Measurements from ENCODE around the gene HSPA12A. TPM values are rescaled to one million over a fixed set of nuclear protein-coding genes. Genes with fewer than 3 reads are reported as not detected.
A peak's percentile ranks its signal among the peaks of the same experiment; 100 is the strongest.

HSPA12A gene
- total and polyA plus RNA-seq, 2 of the 13 experiments (the other 11 are each of a cell fraction or from before 2014, with no cell fraction given), result 6.4 to 13.6 TPM

DNA sequence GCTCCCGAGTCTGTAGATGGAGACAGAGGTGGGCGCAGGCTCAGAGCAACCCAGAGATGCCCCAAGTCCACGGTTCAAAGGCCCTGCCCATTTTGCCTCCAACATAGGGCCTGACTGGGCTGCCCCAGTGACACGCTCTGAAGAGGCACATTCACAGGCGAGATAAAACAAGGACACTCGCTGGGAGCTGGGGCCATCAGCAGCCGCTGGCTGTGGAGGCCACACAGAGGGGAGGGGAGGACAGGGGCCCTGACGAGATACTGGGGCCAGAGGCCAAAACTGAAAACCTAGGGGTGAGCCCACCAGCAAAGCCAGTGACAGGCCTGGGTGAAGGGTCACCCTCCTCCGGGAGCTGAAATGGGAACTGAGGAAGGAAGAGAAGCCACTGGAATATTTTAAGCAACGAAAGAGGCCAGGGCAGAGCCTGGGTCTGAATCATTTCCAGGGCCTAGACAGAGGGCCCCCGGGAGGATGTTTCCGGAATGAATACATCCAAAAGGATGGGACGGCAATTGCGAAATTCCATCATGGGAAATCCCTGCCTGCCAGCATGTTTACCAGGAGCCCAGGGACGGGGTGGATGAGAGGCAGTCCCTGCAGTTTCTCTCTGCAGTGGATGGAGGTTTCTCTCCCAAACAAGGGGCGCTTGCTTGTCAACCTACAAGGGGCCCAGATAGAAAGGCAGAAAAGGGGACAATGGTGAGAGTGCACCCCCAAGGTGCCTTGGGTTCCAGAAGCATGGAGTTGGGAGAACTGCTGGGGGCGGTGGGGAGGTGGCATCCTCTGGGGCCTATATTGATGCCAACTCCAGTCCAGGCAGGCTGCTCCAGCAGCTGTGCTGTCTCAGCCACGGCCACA, 29.0 kb upstream of the HSPA12A start (continued):
- peak; percentile 60; the same call in 1 of the 2 replicates for TF ChIP-seq ERF (CRISPR knock-in tag; IDR thresholded peaks at IDR 0.05)
- no peak for TF ChIP-seq ZNF30 (CRISPR knock-in tag; IDR thresholded peaks at IDR 0.05)
- TF ChIP-seq NFYB (CRISPR knock-in tag; IDR thresholded peaks at IDR 0.05), result no peak
- peak; percentile 49; the same call in 1 of the 2 replicates for TF ChIP-seq ELF1 (CRISPR knock-in tag; IDR thresholded peaks at IDR 0.05)
- TF ChIP-seq ZNF12 (CRISPR knock-in tag; IDR thresholded peaks at IDR 0.05), result no peak
- TF ChIP-seq MEIS2 (CRISPR knock-in tag; IDR thresholded peaks at IDR 0.05), result peak; percentile 64; the same call in 1 of the 2 replicates
- TF ChIP-seq, protein P1, sequence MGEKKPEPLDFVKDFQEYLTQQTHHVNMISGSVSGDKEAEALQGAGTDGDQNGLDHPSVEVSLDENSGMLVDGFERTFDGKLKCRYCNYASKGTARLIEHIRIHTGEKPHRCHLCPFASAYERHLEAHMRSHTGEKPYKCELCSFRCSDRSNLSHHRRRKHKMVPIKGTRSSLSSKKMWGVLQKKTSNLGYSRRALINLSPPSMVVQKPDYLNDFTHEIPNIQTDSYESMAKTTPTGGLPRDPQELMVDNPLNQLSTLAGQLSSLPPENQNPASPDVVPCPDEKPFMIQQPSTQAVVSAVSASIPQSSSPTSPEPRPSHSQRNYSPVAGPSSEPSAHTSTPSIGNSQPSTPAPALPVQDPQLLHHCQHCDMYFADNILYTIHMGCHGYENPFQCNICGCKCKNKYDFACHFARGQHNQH (CRISPR knock-in tag; IDR thresholded peaks at IDR 0.05), result 0 out of 2 replicates have a peak, but pooled peaks have one; percentile 59
- TF ChIP-seq TCF7 (IDR thresholded peaks at IDR 0.05; ENCODE audit: low read depth), result peak; percentile 8; the same call in 1 of the 2 replicates
- peak; percentile 76 for TF ChIP-seq ELF3 (CRISPR knock-in tag; IDR thresholded peaks at IDR 0.05)
- TF ChIP-seq SALL1 (CRISPR knock-in tag; IDR thresholded peaks at IDR 0.05), result peak; percentile 46
- TF ChIP-seq, protein P2, sequence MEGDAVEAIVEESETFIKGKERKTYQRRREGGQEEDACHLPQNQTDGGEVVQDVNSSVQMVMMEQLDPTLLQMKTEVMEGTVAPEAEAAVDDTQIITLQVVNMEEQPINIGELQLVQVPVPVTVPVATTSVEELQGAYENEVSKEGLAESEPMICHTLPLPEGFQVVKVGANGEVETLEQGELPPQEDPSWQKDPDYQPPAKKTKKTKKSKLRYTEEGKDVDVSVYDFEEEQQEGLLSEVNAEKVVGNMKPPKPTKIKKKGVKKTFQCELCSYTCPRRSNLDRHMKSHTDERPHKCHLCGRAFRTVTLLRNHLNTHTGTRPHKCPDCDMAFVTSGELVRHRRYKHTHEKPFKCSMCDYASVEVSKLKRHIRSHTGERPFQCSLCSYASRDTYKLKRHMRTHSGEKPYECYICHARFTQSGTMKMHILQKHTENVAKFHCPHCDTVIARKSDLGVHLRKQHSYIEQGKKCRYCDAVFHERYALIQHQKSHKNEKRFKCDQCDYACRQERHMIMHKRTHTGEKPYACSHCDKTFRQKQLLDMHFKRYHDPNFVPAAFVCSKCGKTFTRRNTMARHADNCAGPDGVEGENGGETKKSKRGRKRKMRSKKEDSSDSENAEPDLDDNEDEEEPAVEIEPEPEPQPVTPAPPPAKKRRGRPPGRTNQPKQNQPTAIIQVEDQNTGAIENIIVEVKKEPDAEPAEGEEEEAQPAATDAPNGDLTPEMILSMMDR (CRISPR knock-in tag; IDR thresholded peaks at IDR 0.05), result peak; percentile 31
- 0 out of 2 replicates have a peak, but pooled peaks have one; percentile 20 for TF ChIP-seq ZNF501 (CRISPR knock-in tag; IDR thresholded peaks at IDR 0.05)
- 0 out of 2 replicates have a peak, but pooled peaks have one; percentile 26 for TF ChIP-seq BCL6 (CRISPR knock-in tag; IDR thresholded peaks at IDR 0.05)
- TF ChIP-seq SMAD3 (CRISPR knock-in tag; IDR thresholded peaks at IDR 0.05), result 0 out of 2 replicates have a peak, but pooled peaks have one; percentile 25
- no peak for TF ChIP-seq KAT2B (IDR thresholded peaks at IDR 0.05; ENCODE audit: borderline replicate concordance, low read depth, low read length)
- TF ChIP-seq MXD4 (CRISPR knock-in tag; IDR thresholded peaks at IDR 0.05), result no peak
- TF ChIP-seq FOXJ3 (CRISPR knock-in tag; IDR thresholded peaks at IDR 0.05; ENCODE audit: borderline replicate concordance), result peak; percentile 47; the same call in 1 of the 2 replicates
- TF ChIP-seq, protein P3, sequence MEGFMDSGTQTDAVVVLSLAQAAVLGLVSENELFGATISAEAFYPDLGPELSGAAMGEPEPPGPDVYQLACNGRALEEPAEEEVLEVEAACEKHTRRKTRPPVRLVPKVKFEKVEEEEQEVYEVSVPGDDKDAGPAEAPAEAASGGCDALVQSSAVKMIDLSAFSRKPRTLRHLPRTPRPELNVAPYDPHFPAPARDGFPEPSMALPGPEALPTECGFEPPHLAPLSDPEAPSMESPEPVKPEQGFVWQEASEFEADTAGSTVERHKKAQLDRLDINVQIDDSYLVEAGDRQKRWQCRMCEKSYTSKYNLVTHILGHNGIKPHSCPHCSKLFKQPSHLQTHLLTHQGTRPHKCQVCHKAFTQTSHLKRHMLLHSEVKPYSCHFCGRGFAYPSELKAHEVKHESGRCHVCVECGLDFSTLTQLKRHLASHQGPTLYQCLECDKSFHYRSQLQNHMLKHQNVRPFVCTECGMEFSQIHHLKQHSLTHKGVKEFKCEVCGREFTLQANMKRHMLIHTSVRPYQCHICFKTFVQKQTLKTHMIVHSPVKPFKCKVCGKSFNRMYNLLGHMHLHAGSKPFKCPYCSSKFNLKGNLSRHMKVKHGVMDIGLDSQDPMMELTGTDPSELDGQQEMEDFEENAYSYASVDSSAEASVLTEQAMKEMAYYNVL (CRISPR knock-in tag; IDR thresholded peaks at IDR 0.05; ENCODE audit: borderline replicate concordance), result peak; percentile 69
- TF ChIP-seq SOX13 (IDR thresholded peaks at IDR 0.05), result no peak
- peak in 1 of 2 experiments; percentile 49; a peak in 1 of 4 replicates for TF ChIP-seq SOX13 (CRISPR knock-in tag; conservative IDR thresholded peaks at IDR 0.05 in 1 of 2, IDR thresholded peaks at IDR 0.05 in 1 of 2)
- no peak for TF ChIP-seq PHF5A (CRISPR knock-in tag; IDR thresholded peaks at IDR 0.05; ENCODE audit: low read depth, unreplicated experiment)
- 0 out of 2 replicates have a peak, but pooled peaks have one; percentile 56 for TF ChIP-seq ARNT2 (CRISPR knock-in tag; IDR thresholded peaks at IDR 0.05; ENCODE audit: low read depth)
- 0 out of 2 replicates have a peak, but pooled peaks have one; percentile 34 for TF ChIP-seq KDM6A (CRISPR knock-in tag; IDR thresholded peaks at IDR 0.05; ENCODE audit: low read depth)
- TF ChIP-seq, protein P4, sequence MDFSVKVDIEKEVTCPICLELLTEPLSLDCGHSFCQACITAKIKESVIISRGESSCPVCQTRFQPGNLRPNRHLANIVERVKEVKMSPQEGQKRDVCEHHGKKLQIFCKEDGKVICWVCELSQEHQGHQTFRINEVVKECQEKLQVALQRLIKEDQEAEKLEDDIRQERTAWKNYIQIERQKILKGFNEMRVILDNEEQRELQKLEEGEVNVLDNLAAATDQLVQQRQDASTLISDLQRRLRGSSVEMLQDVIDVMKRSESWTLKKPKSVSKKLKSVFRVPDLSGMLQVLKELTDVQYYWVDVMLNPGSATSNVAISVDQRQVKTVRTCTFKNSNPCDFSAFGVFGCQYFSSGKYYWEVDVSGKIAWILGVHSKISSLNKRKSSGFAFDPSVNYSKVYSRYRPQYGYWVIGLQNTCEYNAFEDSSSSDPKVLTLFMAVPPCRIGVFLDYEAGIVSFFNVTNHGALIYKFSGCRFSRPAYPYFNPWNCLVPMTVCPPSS (IDR thresholded peaks at IDR 0.05), result no peak
- no peak for TF ChIP-seq ATAD3A (CRISPR knock-in tag; IDR thresholded peaks at IDR 0.05)
